RPMI8226 (cell line): Measurements from ENCODE around the gene ABCC4.

Source experiments
- DNase-seq: peaks from one replicate; pipeline ENCODE4 v3.0.0-alpha.2; 2015

Gene ABCC4

GRCh38 chr13:95301183-95301967, at the start of gene ABCC4:
Gene ABCC4 (minus strand): TSS chr13:95301451. CDS start chr13:95301314, 137 bp downstream.
- DNase-seq = peak; percentile 79

- no peak for DNase-seq
These were observed 48.0 kb upstream of the ABCC4 start for GRCh38 chr13:95349267-95349666.

GRCh38 chr13:95343944-95344343, 42.7 kb upstream of the ABCC4 start:
- no peak for DNase-seq

GRCh38 chr13:95341441-95341840, 40.2 kb upstream of the ABCC4 start:
- DNase-seq = no peak

- no peak for DNase-seq
These were observed 37.7 kb upstream of the ABCC4 start for GRCh38 chr13:95338905-95339304.

- DNase-seq = no peak
These were observed 36.3 kb upstream of the ABCC4 start for GRCh38 chr13:95337597-95337996.

- DNase-seq = no peak
These were observed 34.4 kb upstream of the ABCC4 start for GRCh38 chr13:95335667-95336066.

GRCh38 chr13:95328386-95328785, 27.1 kb upstream of the ABCC4 start:
- DNase-seq = no peak

- no peak for DNase-seq
These were observed 25.9 kb upstream of the ABCC4 start for GRCh38 chr13:95327190-95327589.

GRCh38 chr13:95326695-95327094, 25.4 kb upstream of the ABCC4 start:
- DNase-seq = no peak

- DNase-seq = no peak
These were observed 24.2 kb upstream of the ABCC4 start for GRCh38 chr13:95325485-95325884.

- no peak for DNase-seq
These were observed 22.8 kb upstream of the ABCC4 start for GRCh38 chr13:95323930-95324662.

GRCh38 chr13:95319551-95320274, 18.5 kb upstream of the ABCC4 start:
- no peak for DNase-seq

GRCh38 chr13:95317039-95317989, 16.1 kb upstream of the ABCC4 start:
- DNase-seq = no peak

GRCh38 chr13:95315752-95316151, 14.5 kb upstream of the ABCC4 start:
- no peak for DNase-seq

GRCh38 chr13:95307507-95307906, 6.3 kb upstream of the ABCC4 start:
- no peak for DNase-seq

- peak; percentile 62 for DNase-seq
These were observed 3.2 kb upstream of the ABCC4 start for GRCh38 chr13:95304453-95304852.

GRCh38 chr13:95301968-95302393, 730 bp upstream of the ABCC4 start:
- DNase-seq = no peak

- DNase-seq = peak; percentile 61
These were observed 547 bp downstream of the ABCC4 start for GRCh38 chr13:95300625-95301182.

- DNase-seq = no peak
These were observed 2.2 kb downstream of the ABCC4 start for GRCh38 chr13:95298971-95299621.

- no peak for DNase-seq
These were observed 2.9 kb downstream of the ABCC4 start for GRCh38 chr13:95298169-95298965.
